ENCODE results near the gene IPPK. TPM values are rescaled to one million over a fixed set of nuclear protein-coding genes. Genes with fewer than 3 reads are reported as not detected.

Gene IPPK
- total RNA-seq, 4 donors from 2014 or later = 49.2 to 71.5 (median 54.4) TPM

- intact Hi-C loops (cut with DNase I; ENCODE audit: low total_unique reads) = no loop called here
- H3K4me3 ChIP-seq (ENCODE audit: low read depth, poor library complexity, severe bottlenecking) = no peak overlapping the region
- DNase-seq (ENCODE audit: low spot score in 2 of 2) = no peak
- TF ChIP-seq POLR2A (IDR thresholded peaks at IDR 0.05) = no peak
These were observed 105.4 kb downstream of the IPPK start for GRCh38 chr9:92564504-92564903.

Other genes starting within 250 kb of the IPPK start
- 10 to 100 TPM in 1 of 4 donors, 1 to 10 TPM in 3; 2.3 to 14.0 (median 4.9) TPM for gene OMD, start 245.7 kb downstream of the IPPK start, total RNA-seq
- 1 to 10 TPM; 3.0 to 9.1 (median 5.7) TPM for gene ASPN, start 187.6 kb downstream of the IPPK start, total RNA-seq
- gene ECM2, start 134.1 kb downstream of the IPPK start, total RNA-seq = 10 to 100 TPM in 1 of 4 donors, 1 to 10 TPM in 3; 2.4 to 10.1 (median 3.8) TPM
- gene BICD2, start 94.7 kb upstream of the IPPK start, total RNA-seq = 100 to 1,000 TPM; 177 to 182 (median 180) TPM
- gene ZNF484, start 207.9 kb upstream of the IPPK start, total RNA-seq = 1 to 10 TPM; 4.4 to 8.9 (median 5.0) TPM

All from lower leg skin (tissue), 4 donors.